GM20431 (cell line): Measurements from ENCODE around the gene BSX.

Experiments used
- in situ Hi-C: fragments of 300-500 bp; cut with MseI, MboI; formaldehyde crosslinking; loops from one replicate; pipeline ENCODE4 v1.15.0; 2020; ENCODE audit warnings: low sequenced_read_pairs; ENCODE audit not compliant: unreplicated experiment

BSX gene

DNA sequence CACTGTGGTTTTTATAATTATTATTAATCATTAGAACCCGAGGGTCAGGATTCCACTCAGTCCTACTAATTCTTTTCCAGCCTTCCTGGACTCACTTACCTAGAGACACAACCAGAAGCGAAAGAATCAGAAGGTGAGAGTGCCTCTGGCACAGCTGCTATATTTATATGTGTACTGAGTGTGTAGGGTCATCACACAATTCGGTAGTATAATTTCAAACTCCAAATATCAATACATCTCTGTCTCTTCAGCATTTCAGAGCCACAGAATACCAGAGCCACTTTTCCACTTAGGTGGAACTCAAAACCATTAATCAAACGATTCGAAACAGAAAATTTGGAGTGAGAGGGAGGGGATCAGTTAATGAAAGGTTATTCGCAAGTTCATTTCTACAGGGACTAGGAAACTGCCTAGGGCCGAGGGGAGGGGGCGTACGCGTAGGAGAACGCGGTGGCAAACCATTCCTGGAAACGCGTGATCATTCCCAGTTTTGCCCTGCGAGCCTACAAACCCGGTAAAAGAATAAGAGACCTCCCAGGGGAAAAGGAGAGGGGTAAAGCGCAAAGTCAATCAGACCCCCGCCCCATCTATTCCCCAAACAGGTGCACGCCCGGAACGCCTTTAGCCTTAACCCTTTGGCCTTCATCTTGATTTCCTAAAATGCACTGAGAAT, 5.4 kb downstream of the BSX start:
- in situ Hi-C loops, result no loop called here

DNA sequence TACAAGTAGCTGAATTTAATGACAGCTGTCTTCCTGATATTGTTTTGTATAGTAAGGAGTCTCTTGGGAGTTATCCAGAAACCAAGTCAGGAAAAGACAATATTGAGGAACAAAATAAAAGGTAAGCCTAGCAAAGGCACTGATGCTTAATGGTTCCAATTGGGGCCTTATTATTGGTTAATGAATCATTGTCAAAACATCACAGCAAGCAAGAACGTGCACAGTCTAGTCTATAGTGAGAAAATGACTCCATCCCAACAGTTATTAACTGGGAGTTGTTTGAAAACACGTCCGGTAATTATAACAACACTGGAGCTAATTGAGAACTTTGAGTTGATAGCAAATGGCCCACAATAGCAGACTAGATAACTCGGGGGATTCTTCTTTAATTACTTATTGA, 17.7 kb downstream of the BSX start:
- in situ Hi-C loops, result no loop called here

DNA sequence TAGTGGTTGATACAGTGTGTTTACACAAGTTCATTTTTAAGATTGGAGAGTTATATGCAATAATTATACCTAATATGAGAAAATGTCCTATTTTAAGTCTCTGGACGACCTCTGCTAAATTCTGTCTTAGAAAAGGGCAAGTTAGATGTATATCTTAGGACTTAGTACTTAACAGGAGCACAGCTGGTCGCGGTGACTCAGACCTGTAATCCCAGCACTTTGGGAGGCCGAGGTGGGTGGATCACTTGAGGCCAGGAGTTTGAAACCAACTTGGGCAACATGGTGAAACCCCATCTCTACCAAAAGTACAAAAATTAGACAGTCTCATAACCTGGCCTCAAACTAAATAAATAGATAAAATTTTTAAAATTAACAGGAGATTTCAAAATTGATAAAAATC, 27.2 kb downstream of the BSX start:
- in situ Hi-C loops, result no loop called here

DNA sequence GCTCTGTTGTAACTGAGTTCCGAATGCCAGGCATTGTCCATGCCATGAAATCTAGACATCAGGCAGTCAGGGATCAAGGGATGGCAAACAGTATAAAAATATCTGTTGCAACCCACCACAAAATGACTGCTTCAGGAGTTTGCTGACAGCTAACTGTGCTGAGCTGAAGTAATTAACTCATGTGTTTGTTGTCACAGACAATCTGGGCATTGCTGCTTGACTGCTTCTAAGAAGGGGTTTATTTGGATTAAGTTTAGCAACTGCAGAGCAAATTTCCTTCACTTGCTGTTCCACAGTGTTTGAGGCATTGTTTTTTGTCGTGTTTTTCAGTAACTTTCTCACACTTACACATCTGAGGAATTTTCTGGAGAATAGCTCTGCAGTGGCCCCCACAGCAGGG, 30.4 kb downstream of the BSX start:
- in situ Hi-C loops, result no loop called here

DNA sequence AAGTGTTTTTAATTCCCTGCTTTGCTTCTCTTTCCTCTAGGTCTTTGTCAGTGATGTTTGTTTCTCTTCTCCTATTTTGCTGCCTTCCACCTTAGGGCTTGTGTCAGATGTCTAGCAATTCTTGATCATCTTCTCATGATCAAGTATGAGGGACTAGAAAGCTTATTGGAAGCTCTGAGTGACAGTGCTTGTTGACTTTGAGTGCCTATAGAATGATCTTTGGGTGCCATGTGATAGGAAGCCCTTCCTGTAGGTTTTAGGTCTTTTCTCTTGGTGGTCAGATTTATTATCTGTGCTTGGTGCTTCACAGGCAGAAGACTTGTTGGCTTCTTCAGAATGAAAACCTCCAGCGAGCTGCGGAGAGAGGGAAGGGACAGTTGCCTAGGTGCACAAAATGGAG, 43.1 kb downstream of the BSX start:
- in situ Hi-C loops, result no loop called here

DNA sequence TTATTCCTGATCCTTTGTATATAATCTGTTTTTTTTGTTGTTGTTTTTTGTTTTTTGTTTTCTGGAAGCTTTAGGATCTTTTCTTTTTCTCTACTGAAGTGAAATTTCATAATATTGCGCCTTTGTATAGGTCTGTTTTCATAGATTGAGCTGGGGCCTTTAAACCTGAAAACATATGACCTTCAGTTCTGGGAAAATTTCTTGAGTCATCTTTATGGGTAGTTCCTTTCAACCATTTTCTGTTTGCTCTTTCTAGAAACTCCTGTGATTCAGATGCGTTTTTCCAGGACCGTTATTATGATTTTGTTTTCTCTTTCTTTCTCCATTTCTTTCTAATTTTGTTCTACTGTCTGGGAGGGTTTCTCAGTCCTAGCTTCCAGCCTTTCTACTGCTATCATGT, 43.7 kb downstream of the BSX start:
- in situ Hi-C loops, result no loop called here

DNA sequence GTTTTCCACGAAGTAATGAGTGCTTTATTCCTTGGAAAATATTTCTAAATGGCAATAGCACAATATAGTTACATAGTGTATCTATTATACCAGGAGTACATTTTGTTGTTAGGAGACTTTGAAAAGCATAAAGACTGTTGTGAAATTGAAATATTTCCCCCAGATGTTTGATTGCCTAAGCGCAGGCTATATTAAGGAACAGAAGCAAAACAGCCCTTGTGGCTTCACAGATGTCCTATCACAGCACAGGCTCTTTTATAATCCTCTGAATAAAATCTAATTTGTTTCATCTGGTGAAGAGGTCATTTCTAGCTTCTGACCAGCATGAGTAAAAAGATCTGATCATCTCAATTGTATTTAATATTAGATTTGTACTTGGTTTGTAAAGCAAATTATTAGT, 48.2 kb downstream of the BSX start:
- in situ Hi-C loops, result no loop called here

DNA sequence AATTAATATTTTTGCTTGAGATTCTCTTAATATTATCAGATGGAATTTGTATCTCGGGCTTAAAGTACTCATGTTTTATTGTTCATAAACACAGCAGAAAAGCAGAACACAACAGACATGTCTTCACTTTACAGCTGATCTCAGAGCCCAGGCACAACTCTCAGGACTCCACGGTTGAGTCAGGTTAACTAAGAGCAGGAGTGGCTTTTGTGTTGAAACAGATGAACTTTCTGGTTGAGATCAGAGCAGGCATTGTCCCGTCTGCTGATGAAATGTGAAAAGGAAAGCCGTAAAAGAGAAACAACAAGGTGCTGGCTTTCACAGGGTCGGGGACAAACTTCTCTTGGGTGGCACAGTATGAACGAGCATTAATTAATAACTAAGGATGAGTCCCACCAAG, 50.1 kb downstream of the BSX start:
- in situ Hi-C loops, result no loop called here
